Activated CD8-positive, alpha-beta T cell treated with anti-CD3 and anti-CD28 coated beads, Interleukin-2, amount 10 ng/mL, durations not matched to agents 7 days and 5 days (primary cell): ENCODE results near the gene FBXL7. TPM values are rescaled to one million over a fixed set of nuclear protein-coding genes. Genes with fewer than 3 reads are reported as not detected.

Experiments
- ATAC-seq: fragments of 150-1000 bp; cut with Tn5 transposase; one replicate; pipeline ENCODE4 v1.10.0; 2021; ENCODE audit warnings: moderate library complexity
- CTCF ChIA-PET: fragments of 350-600 bp; sonication (Branson Sonifier 250); formaldehyde crosslinking; loops from one replicate; lab custom pipeline; 2021; ENCODE audit warnings: antibody characterized with exemption; lab: Charles Lee
- POLR2A ChIA-PET: fragments of 350-600 bp; sonication (Branson Sonifier 250); formaldehyde crosslinking; loops from one replicate; lab custom pipeline; 2021; ENCODE audit warnings: antibody characterized with exemption; lab: Charles Lee
- DNase-seq: peaks from one replicate; pipeline ENCODE4 v3.0.0-alpha.2; 2020
- H3K27ac Mint-ChIP-seq: one replicate; pipeline ENCODE4 v1.8.0; 2021; ENCODE audit warnings: mild to moderate bottlenecking, mixed read lengths
- H3K27me3 Mint-ChIP-seq: one replicate; pipeline ENCODE4 v1.8.0; 2021; ENCODE audit warnings: low read depth, mixed read lengths
- H3K36me3 Mint-ChIP-seq: one replicate; pipeline ENCODE4 v1.8.0; 2021; ENCODE audit warnings: low read depth, mixed read lengths
- H3K4me1 Mint-ChIP-seq: one replicate; pipeline ENCODE4 v1.8.0; 2021; ENCODE audit warnings: low read depth, mixed read lengths
- H3K4me3 Mint-ChIP-seq: one replicate; pipeline ENCODE4 v1.8.0; 2021; ENCODE audit warnings: mild to moderate bottlenecking, mixed read lengths
- H3K9me3 Mint-ChIP-seq: one replicate; pipeline ENCODE4 v1.8.0; 2022; ENCODE audit warnings: mixed read lengths; ENCODE audit not compliant: insufficient read depth
- total RNA-seq, 2 experiments: library from RNA; stranded (reverse); gene quantifications; one replicate each; pipeline ENCODE4 v1.2.3, GENCODE V29; 2021

Gene FBXL7
- total RNA-seq, 2 experiments from 2014 or later: not detected

- Mint-ChIP-seq H3K36me3 (no peaks in the 10 kb centered on the region), H3K4me3 (no peak overlapping the region), H3K27me3 (no peaks in the 10 kb centered on the region), H3K4me1 (no peaks in the 10 kb centered on the region), H3K27ac (no peak overlapping the region), H3K9me3 (no peaks in the 10 kb centered on the region)
- no peak for ATAC-seq
- POLR2A ChIA-PET: no interaction called here
- CTCF ChIA-PET: no interaction called here
- DNase-seq: no peak
Observed at GRCh38 chr5:15898641-15899040, 398.7 kb downstream of the FBXL7 start.

- Mint-ChIP-seq H3K36me3 (no peaks in the 10 kb centered on the region), H3K27ac (no peak overlapping the region), H3K9me3 (no peaks in the 10 kb centered on the region), H3K4me1 (no peaks in the 10 kb centered on the region), H3K27me3 (no peaks in the 10 kb centered on the region), H3K4me3 (no peak overlapping the region)
- DNase-seq (no peak), ATAC-seq (no peak)
- ChIA-PET POLR2A (interaction anchor here (0.7 kb wide), 1 partner anchor 10 kb away, joined by 3 read pairs; no protein-coding TSS in a partner anchor), CTCF (no interaction called here)
Observed at GRCh38 chr5:15899481-15899880, 399.5 kb downstream of the FBXL7 start.

- no peak overlapping the region for H3K27ac Mint-ChIP-seq
- no peaks in the 10 kb centered on the region for H3K27me3 Mint-ChIP-seq
- DNase-seq (no peak), ATAC-seq (no peak)
- H3K9me3 Mint-ChIP-seq: no peaks in the 10 kb centered on the region
- H3K4me1 Mint-ChIP-seq: no peaks in the 10 kb centered on the region
- H3K36me3 Mint-ChIP-seq: no peaks in the 10 kb centered on the region
- ChIA-PET CTCF (no interaction called here), POLR2A (no interaction called here)
- H3K4me3 Mint-ChIP-seq: no peak overlapping the region
Observed at GRCh38 chr5:15901151-15901550, 401.2 kb downstream of the FBXL7 start.

GRCh38 chr5:15902066-15902465 is 402.1 kb downstream of the FBXL7 start:
- no peak for ATAC-seq
- Mint-ChIP-seq H3K9me3 (no peaks in the 10 kb centered on the region), H3K4me3 (no peak overlapping the region), H3K4me1 (no peaks in the 10 kb centered on the region), H3K36me3 (no peaks in the 10 kb centered on the region), H3K27me3 (no peaks in the 10 kb centered on the region), H3K27ac (no peak overlapping the region)
- POLR2A ChIA-PET: interaction anchor here (0.6 kb wide), 1 partner anchor 18 kb away, joined by 4 read pairs; no protein-coding TSS in a partner anchor
- DNase-seq: no peak
- CTCF ChIA-PET: no interaction called here

GRCh38 chr5:15904899-15905830 is 405.2 kb downstream of the FBXL7 start:
- ATAC-seq (no peak), DNase-seq (no peak)
- ChIA-PET POLR2A (no interaction called here), CTCF (no interaction called here)
- no peaks in the 10 kb centered on the region for H3K9me3 Mint-ChIP-seq
- no peaks in the 10 kb centered on the region for H3K36me3 Mint-ChIP-seq
- H3K27ac Mint-ChIP-seq: no peak overlapping the region
- H3K4me1 Mint-ChIP-seq: no peaks in the 10 kb centered on the region
- H3K27me3 Mint-ChIP-seq: no peaks in the 10 kb centered on the region
- no peak overlapping the region for H3K4me3 Mint-ChIP-seq

GRCh38 chr5:15914638-15915037 is 414.7 kb downstream of the FBXL7 start:
- ATAC-seq: no peak
- CTCF ChIA-PET: no interaction called here
- Mint-ChIP-seq H3K9me3 (no peaks in the 10 kb centered on the region), H3K4me3 (no peak overlapping the region), H3K4me1 (no peaks in the 10 kb centered on the region), H3K27me3 (no peaks in the 10 kb centered on the region), H3K27ac (no peak overlapping the region), H3K36me3 (no peaks in the 10 kb centered on the region)
- no peak for DNase-seq
- POLR2A ChIA-PET: no interaction called here

- no peaks in the 10 kb centered on the region for H3K9me3 Mint-ChIP-seq
- H3K27ac Mint-ChIP-seq: no peak overlapping the region
- no peak for DNase-seq
- H3K27me3 Mint-ChIP-seq: no peaks in the 10 kb centered on the region
- no peaks in the 10 kb centered on the region for H3K36me3 Mint-ChIP-seq
- POLR2A ChIA-PET: no interaction called here
- CTCF ChIA-PET: no interaction called here
- H3K4me1 Mint-ChIP-seq: no peaks in the 10 kb centered on the region
- H3K4me3 Mint-ChIP-seq: no peak overlapping the region
- no peak for ATAC-seq
Observed at GRCh38 chr5:15926586-15926985, 426.6 kb downstream of the FBXL7 start.

- Mint-ChIP-seq H3K4me3 (no peak overlapping the region), H3K27ac (no peak overlapping the region), H3K36me3 (no peaks in the 10 kb centered on the region), H3K9me3 (peaks cover 3% of the 10 kb centered on the region), H3K4me1 (no peaks in the 10 kb centered on the region), H3K27me3 (no peaks in the 10 kb centered on the region)
- POLR2A ChIA-PET: no interaction called here
- ATAC-seq (no peak), DNase-seq (no peak)
- CTCF ChIA-PET: no interaction called here
Observed at GRCh38 chr5:15927710-15928380, 427.9 kb downstream of the FBXL7 start.

- no peaks in the 10 kb centered on the region for H3K4me1 Mint-ChIP-seq
- CTCF ChIA-PET: no interaction called here
- H3K9me3 Mint-ChIP-seq: peaks cover 6% of the 10 kb centered on the region
Observed at GRCh38 chr5:15929611-15930263, 429.8 kb downstream of the FBXL7 start.

GRCh38 chr5:15932066-15932465 is 432.1 kb downstream of the FBXL7 start:
- H3K4me1 Mint-ChIP-seq: no peaks in the 10 kb centered on the region

More at GRCh38 chr5:15929611-15930263, 429.8 kb downstream of the FBXL7 start:
- no peak overlapping the region for H3K27ac Mint-ChIP-seq
- POLR2A ChIA-PET: no interaction called here
- H3K36me3 Mint-ChIP-seq: no peaks in the 10 kb centered on the region
- no peaks in the 10 kb centered on the region for H3K27me3 Mint-ChIP-seq
- DNase-seq: no peak
- ATAC-seq: no peak
- H3K4me3 Mint-ChIP-seq: no peak overlapping the region

GRCh38 chr5:15933259-15934207 is 433.6 kb downstream of the FBXL7 start:
- H3K27me3 Mint-ChIP-seq: no peaks in the 10 kb centered on the region
- DNase-seq: no peak
- H3K9me3 Mint-ChIP-seq: peaks cover 10% of the 10 kb centered on the region
- no peak overlapping the region for H3K4me3 Mint-ChIP-seq
- no peak for ATAC-seq
- H3K36me3 Mint-ChIP-seq: no peaks in the 10 kb centered on the region
- ChIA-PET CTCF (no interaction called here), POLR2A (no interaction called here)
- H3K4me1 Mint-ChIP-seq: no peaks in the 10 kb centered on the region
- no peak overlapping the region for H3K27ac Mint-ChIP-seq

More at GRCh38 chr5:15932066-15932465, 432.1 kb downstream of the FBXL7 start:
- Mint-ChIP-seq H3K9me3 (peaks cover 6% of the 10 kb centered on the region), H3K4me3 (no peak overlapping the region), H3K27me3 (no peaks in the 10 kb centered on the region), H3K36me3 (no peaks in the 10 kb centered on the region), H3K27ac (no peak overlapping the region)
- CTCF ChIA-PET: no interaction called here
- DNase-seq (no peak), ATAC-seq (no peak)
- POLR2A ChIA-PET: no interaction called here
